Lower lobe of right lung (tissue), 2 donors: ENCODE data around the gene BAHCC1. TPM values are rescaled to one million over a fixed set of nuclear protein-coding genes. Genes with fewer than 3 reads are reported as not detected.

Experiments
- ATAC-seq, 2 donors: fragments of 200-7000 bp; cut with Tn5 transposase; one replicate each; pipeline ENCODE4 v1.9.1; 2020 to 2022; ENCODE audit warnings: mild to moderate bottlenecking in 2 of 2, moderate library complexity in 2 of 2
- DNase-seq: peaks from one replicate; pipeline ENCODE4 v3.0.0-alpha.2; 2020
- H3K27ac ChIP-seq: fragments of 200-600 bp; one replicate; pipeline ENCODE4 v1.8.0; 2022
- H3K27me3 ChIP-seq: fragments of 200-600 bp; one replicate; pipeline ENCODE4 v1.8.0; 2022; ENCODE audit warnings: low read depth
- H3K36me3 ChIP-seq: fragments of 200-600 bp; one replicate; pipeline ENCODE4 v1.8.0; 2022; ENCODE audit warnings: mild to moderate bottlenecking
- H3K4me1 ChIP-seq: fragments of 200-600 bp; one replicate; pipeline ENCODE4 v1.8.0; 2022
- H3K4me3 ChIP-seq: fragments of 200-600 bp; one replicate; pipeline ENCODE4 v1.8.0; 2022; ENCODE audit warnings: mild to moderate bottlenecking
- H3K9me3 ChIP-seq: fragments of 200-600 bp; one replicate; pipeline ENCODE4 v1.8.0; 2022
- intact Hi-C: fragments of 100-400 bp; cut with DNase I; formaldehyde crosslinking; loops from one replicate; pipeline ENCODE4 v1.11.0; 2022
- total RNA-seq: library from RNA; stranded (reverse); fragmentation: NEBNext Ultra II Directional; extraction: Animal tissue kit (Norgen Biotek cat#: 25700); gene quantifications from one replicate; pipeline ENCODE4 v1.2.1, GENCODE V29; 2021
- TF ChIP-seq, protein P1 (sequence below): fragments of 200-600 bp; IDR thresholded peaks from one replicate; pipeline ENCODE4 v1.8.0; 2022; ENCODE audit warnings: antibody characterized with exemption, mild to moderate bottlenecking
- donor health status: DM: no; HTN: yes; CAD: no; lungs with severe emphysema.

The BAHCC1 gene
- total RNA-seq, 1 donor from 2014 or later = 19.9 TPM

DNA sequence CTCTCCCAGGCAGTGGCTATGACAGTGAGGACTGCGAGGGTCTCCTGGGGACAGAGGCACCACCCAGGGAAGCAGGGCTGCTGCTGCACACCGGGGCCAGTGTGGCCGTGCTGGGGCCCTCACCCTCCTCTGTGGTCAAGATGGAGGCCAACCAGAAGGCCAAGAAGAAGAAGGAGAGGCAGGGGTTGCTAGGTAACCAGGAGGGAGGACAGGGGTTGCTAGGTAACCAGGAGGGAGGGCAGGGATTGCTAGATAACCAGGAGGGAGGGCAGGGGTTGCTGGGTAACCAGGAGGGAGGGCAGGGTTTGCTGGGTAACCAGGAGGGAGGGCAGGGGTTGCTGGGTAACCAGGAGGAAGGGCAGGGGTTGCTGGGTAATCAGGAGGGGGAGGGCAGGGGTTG lies 62.1 kb downstream of the BAHCC1 start:
- Histone ChIP-seq H3K36me3 (peaks cover 30% of the 10 kb centered on the region), H3K27me3 (no peaks in the 10 kb centered on the region), H3K9me3 (no peaks in the 10 kb centered on the region), H3K27ac (no peak overlapping the region), H3K4me3 (no peak overlapping the region), H3K4me1 (no peaks in the 10 kb centered on the region)
- TF ChIP-seq, protein P1, sequence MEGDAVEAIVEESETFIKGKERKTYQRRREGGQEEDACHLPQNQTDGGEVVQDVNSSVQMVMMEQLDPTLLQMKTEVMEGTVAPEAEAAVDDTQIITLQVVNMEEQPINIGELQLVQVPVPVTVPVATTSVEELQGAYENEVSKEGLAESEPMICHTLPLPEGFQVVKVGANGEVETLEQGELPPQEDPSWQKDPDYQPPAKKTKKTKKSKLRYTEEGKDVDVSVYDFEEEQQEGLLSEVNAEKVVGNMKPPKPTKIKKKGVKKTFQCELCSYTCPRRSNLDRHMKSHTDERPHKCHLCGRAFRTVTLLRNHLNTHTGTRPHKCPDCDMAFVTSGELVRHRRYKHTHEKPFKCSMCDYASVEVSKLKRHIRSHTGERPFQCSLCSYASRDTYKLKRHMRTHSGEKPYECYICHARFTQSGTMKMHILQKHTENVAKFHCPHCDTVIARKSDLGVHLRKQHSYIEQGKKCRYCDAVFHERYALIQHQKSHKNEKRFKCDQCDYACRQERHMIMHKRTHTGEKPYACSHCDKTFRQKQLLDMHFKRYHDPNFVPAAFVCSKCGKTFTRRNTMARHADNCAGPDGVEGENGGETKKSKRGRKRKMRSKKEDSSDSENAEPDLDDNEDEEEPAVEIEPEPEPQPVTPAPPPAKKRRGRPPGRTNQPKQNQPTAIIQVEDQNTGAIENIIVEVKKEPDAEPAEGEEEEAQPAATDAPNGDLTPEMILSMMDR = no peak
- ATAC-seq = no peak
- DNase-seq = no peak
- intact Hi-C loops = no loop called here

DNA sequence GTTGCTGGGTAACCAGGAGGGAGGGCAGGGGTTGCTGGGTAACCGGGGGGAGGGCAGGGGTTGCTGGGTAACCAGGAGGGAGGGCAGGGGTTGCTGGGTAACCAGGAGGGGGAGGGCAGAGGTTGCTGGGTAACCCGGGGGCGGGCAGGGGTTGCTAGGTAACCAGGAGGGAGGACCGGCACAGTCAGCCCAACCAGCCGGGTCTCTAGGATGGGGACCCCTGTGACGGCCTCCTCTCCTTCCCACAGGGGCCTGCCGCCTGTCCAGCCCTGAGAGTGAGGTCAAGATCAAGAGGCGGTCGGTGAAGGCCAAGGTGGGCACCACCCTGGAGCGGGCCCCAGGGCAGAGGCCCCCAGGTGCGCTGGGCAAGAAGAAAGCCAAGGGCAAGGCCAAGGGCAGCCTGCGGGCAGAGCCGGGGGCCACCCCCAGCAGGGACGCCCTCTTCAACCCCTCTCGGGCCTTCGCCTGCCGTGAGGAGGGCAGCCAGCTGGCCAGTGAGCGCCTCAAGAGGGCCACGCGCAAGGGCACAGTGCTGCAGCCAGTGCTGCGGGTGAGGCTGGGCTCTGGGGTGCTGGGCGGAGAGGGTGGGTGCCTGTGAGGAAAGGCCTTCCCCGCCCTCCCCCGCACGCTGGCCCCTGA lies 62.8 kb downstream of the BAHCC1 start:
- Histone ChIP-seq H3K4me3 (no peak overlapping the region), H3K27ac (no peak overlapping the region), H3K36me3 (peaks cover 36% of the 10 kb centered on the region), H3K4me1 (no peaks in the 10 kb centered on the region), H3K27me3 (no peaks in the 10 kb centered on the region), H3K9me3 (no peaks in the 10 kb centered on the region)
- intact Hi-C loops = no loop called here
- no peak for DNase-seq
- TF ChIP-seq, protein P1 = no peak
- no peak for ATAC-seq

DNA sequence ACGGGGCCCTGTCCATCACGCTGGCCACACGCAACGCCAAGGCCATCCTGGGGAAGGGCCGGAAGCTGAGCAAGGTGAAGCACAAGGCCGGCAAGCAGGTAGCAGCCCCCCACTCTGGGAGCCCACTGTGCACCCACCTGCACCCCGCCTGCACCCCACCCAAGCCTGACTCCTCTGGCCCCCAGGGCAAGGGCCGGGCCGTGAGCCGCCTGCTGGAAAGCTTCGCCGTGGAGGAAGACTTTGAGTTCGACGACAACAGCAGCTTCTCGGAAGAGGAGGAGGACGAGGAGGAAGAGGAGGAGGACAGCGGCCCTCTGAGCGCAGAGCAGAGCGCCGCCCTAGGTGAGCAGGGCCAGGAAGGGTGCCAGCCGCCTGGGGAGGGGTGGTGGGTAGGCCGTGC lies 63.4 kb downstream of the BAHCC1 start:
- no peaks in the 10 kb centered on the region for H3K27me3 ChIP-seq
- H3K4me1 ChIP-seq = no peaks in the 10 kb centered on the region
- H3K9me3 ChIP-seq = no peaks in the 10 kb centered on the region
- peaks cover 41% of the 10 kb centered on the region for H3K36me3 ChIP-seq
- H3K27ac ChIP-seq = no peak overlapping the region
- H3K4me3 ChIP-seq = no peak overlapping the region
- no peak for ATAC-seq
- TF ChIP-seq, protein P1 = no peak
- no peak for DNase-seq
- intact Hi-C loops = no loop called here

DNA sequence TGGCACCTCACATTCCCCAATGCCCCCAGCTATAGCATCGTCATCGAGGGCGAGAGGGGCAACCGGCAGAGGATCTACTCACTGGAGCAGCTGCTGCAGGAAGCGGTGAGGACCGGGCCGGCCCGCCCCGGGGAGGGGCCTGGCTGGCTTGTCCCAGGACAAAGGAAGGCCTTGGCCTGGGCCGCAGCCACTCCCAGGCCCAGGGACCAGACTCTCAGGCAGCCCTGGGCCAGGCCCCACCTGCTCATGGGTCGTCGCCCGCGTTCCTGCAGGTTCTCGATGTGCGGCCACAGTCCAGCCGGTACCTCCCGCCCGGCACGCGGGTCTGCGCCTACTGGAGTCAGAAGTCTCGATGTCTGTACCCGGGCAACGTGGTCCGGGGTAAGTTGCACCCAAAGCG lies 64.0 kb downstream of the BAHCC1 start:
- no peaks in the 10 kb centered on the region for H3K4me1 ChIP-seq
- peaks cover 45% of the 10 kb centered on the region for H3K36me3 ChIP-seq
- no peak for DNase-seq
- no peak overlapping the region for H3K27ac ChIP-seq
- TF ChIP-seq, protein P1 = no peak
- intact Hi-C loops = no loop called here
- no peaks in the 10 kb centered on the region for H3K9me3 ChIP-seq
- ATAC-seq = peak in 1 of 2 donors; percentile 15
- H3K4me3 ChIP-seq = no peak overlapping the region
- no peaks in the 10 kb centered on the region for H3K27me3 ChIP-seq

DNA sequence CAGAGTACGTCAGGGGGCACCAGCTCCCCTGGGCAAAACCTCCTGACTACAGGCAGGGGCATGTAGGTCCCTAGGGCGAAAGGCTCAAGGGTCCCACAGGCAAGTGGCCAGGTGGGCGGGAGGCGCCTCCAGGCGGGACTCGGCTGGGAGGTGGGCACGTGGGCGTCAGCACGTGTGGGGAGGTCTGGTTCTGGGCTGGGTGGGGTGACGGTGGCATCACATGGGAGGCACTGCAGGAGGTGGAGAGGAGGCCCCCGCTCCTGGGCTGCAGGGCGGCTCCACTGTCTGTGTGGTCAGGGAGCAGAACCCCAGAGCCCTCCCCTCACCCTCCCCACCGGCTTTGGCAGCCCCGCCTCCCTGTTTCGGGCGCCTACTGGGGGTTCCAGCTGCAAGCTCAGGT lies 64.6 kb downstream of the BAHCC1 start:
- TF ChIP-seq, protein P1 = no peak
- no peaks in the 10 kb centered on the region for H3K9me3 ChIP-seq
- H3K4me3 ChIP-seq = no peak overlapping the region
- intact Hi-C loops = no loop called here
- ATAC-seq = no peak
- H3K36me3 ChIP-seq = peaks cover 45% of the 10 kb centered on the region
- H3K4me1 ChIP-seq = no peaks in the 10 kb centered on the region
- H3K27me3 ChIP-seq = no peaks in the 10 kb centered on the region
- no peak overlapping the region for H3K27ac ChIP-seq
- no peak for DNase-seq
